HEK293 (cell line): Measurements from ENCODE around the gene ZNF668.

ENCODE experiments used
- BCL11A ChIP-seq: fragments of 450-650 bp; formaldehyde crosslinking; IDR thresholded peaks from 2 replicates; pipeline ENCODE4 v1.5.1; 2016; ENCODE audit warnings: low read depth, missing biosample characterization, missing genetic modification characterization
- BCL11B ChIP-seq: fragments of 450-650 bp; formaldehyde crosslinking; IDR thresholded peaks from 2 replicates; pipeline ENCODE4 v1.5.1; 2016; ENCODE audit warnings: low read depth, missing biosample characterization, missing genetic modification characterization
- CTCF ChIP-seq: fragments of 450-650 bp; formaldehyde crosslinking; IDR thresholded peaks from 2 replicates; pipeline ENCODE4 v1.5.1; 2016; ENCODE audit warnings: missing biosample characterization, missing genetic modification characterization
- GLIS2 ChIP-seq: fragments of 450-650 bp; formaldehyde crosslinking; IDR thresholded peaks from 2 replicates; pipeline ENCODE4 v1.5.1; 2016; ENCODE audit warnings: missing biosample characterization, missing genetic modification characterization
- PRDM10 ChIP-seq: fragments of 450-650 bp; formaldehyde crosslinking; IDR thresholded peaks from 2 replicates; pipeline ENCODE4 v1.5.1; 2016; ENCODE audit warnings: missing biosample characterization, missing genetic modification characterization
- SP2 ChIP-seq: fragments of 450-650 bp; formaldehyde crosslinking; IDR thresholded peaks from 2 replicates; pipeline ENCODE4 v1.5.1; 2016; ENCODE audit warnings: missing biosample characterization, missing genetic modification characterization
- ZBTB20 ChIP-seq: fragments of 450-650 bp; formaldehyde crosslinking; IDR thresholded peaks from 2 replicates; pipeline ENCODE4 v1.5.1; 2016; ENCODE audit warnings: missing biosample characterization, missing genetic modification characterization
- ZBTB21 ChIP-seq: fragments of 450-650 bp; formaldehyde crosslinking; IDR thresholded peaks from 2 replicates; pipeline ENCODE4 v1.5.1; 2017; ENCODE audit warnings: missing biosample characterization, missing genetic modification characterization
- ZBTB6 ChIP-seq: fragments of 450-650 bp; formaldehyde crosslinking; IDR thresholded peaks from 2 replicates; pipeline ENCODE4 v1.5.1; 2017; ENCODE audit warnings: missing biosample characterization, missing genetic modification characterization
- ZFP3 ChIP-seq: fragments of 450-650 bp; formaldehyde crosslinking; IDR thresholded peaks from 2 replicates; pipeline ENCODE4 v1.5.1; 2016; ENCODE audit warnings: low read depth, missing biosample characterization, missing genetic modification characterization
- ZNF239 ChIP-seq: fragments of 450-650 bp; formaldehyde crosslinking; IDR thresholded peaks from 2 replicates; pipeline ENCODE4 v1.5.1; 2016; ENCODE audit warnings: missing biosample characterization, missing genetic modification characterization
- ZNF292 ChIP-seq: fragments of 450-650 bp; formaldehyde crosslinking; IDR thresholded peaks from 2 replicates; pipeline ENCODE4 v1.5.1; 2016; ENCODE audit warnings: low read depth, missing biosample characterization, missing genetic modification characterization, borderline replicate concordance
- ZNF394 ChIP-seq: fragments of 450-650 bp; formaldehyde crosslinking; IDR thresholded peaks from 2 replicates; pipeline ENCODE4 v1.5.1; 2016; ENCODE audit warnings: missing biosample characterization, missing genetic modification characterization, mild to moderate bottlenecking, moderate library complexity, borderline replicate concordance
- ZNF404 ChIP-seq: fragments of 450-650 bp; formaldehyde crosslinking; IDR thresholded peaks from 2 replicates; pipeline ENCODE4 v1.5.1; 2017; ENCODE audit warnings: missing biosample characterization, missing genetic modification characterization
- ZNF558 ChIP-seq: fragments of 450-650 bp; formaldehyde crosslinking; IDR thresholded peaks from 2 replicates; pipeline ENCODE4 v1.5.1; 2016; ENCODE audit warnings: missing biosample characterization, missing genetic modification characterization
- ZNF580 ChIP-seq: fragments of 450-650 bp; formaldehyde crosslinking; IDR thresholded peaks from 2 replicates; pipeline ENCODE4 v1.5.1; 2016; ENCODE audit warnings: missing biosample characterization, missing genetic modification characterization
- ZNF585B ChIP-seq: fragments of 450-650 bp; formaldehyde crosslinking; IDR thresholded peaks from 2 replicates; pipeline ENCODE4 v1.5.1; 2016; ENCODE audit warnings: missing biosample characterization, missing genetic modification characterization
- ZNF600 ChIP-seq: fragments of 450-650 bp; formaldehyde crosslinking; IDR thresholded peaks from 2 replicates; pipeline ENCODE4 v1.5.1; 2016; ENCODE audit warnings: missing biosample characterization, missing genetic modification characterization
- ZNF610 ChIP-seq: fragments of 450-650 bp; formaldehyde crosslinking; IDR thresholded peaks from 2 replicates; pipeline ENCODE4 v1.5.1; 2016; ENCODE audit warnings: missing biosample characterization, missing genetic modification characterization, borderline replicate concordance
- ZNF621 ChIP-seq: fragments of 450-650 bp; formaldehyde crosslinking; IDR thresholded peaks from 2 replicates; pipeline ENCODE4 v1.5.1; 2017; ENCODE audit warnings: missing biosample characterization, missing genetic modification characterization
- ZNF664 ChIP-seq: fragments of 450-650 bp; formaldehyde crosslinking; IDR thresholded peaks from 2 replicates; pipeline ENCODE4 v1.5.1; 2016; ENCODE audit warnings: missing biosample characterization, missing genetic modification characterization
- ZNF707 ChIP-seq: fragments of 450-650 bp; formaldehyde crosslinking; IDR thresholded peaks from 2 replicates; pipeline ENCODE4 v1.5.1; 2016; ENCODE audit warnings: missing biosample characterization, missing genetic modification characterization
- ZNF785 ChIP-seq: fragments of 450-650 bp; formaldehyde crosslinking; IDR thresholded peaks from 2 replicates; pipeline ENCODE4 v1.5.1; 2016; ENCODE audit warnings: missing biosample characterization, missing genetic modification characterization
- ZXDB ChIP-seq: fragments of 450-650 bp; formaldehyde crosslinking; IDR thresholded peaks from 2 replicates; pipeline ENCODE4 v1.5.1; 2016; ENCODE audit warnings: missing biosample characterization, missing genetic modification characterization

Gene ZNF668

GRCh38 chr16:31085873-31086628 is 12.0 kb upstream of the ZNF668 start (continued):
- no peak for TF ChIP-seq BCL11A (tag by site-specific recombination)
- no peak for TF ChIP-seq ZBTB21 (tag by site-specific recombination)
- TF ChIP-seq ZNF558 (tag by site-specific recombination): no peak
- no peak for TF ChIP-seq CTCF
- TF ChIP-seq GLIS2 (tag by site-specific recombination): peak; percentile 26; the same call in 1 of the 2 replicates
- TF ChIP-seq PRDM10 (tag by site-specific recombination): no peak
- TF ChIP-seq SP2 (tag by site-specific recombination): 0 out of 2 replicates have a peak, but pooled peaks have one; percentile 2
- peak; percentile 68; the same call in 1 of the 2 replicates for TF ChIP-seq ZBTB6
- TF ChIP-seq ZNF785 (tag by site-specific recombination): no peak
- no peak for TF ChIP-seq ZNF585B (tag by site-specific recombination)
- TF ChIP-seq ZXDB (tag by site-specific recombination): no peak
- TF ChIP-seq ZNF404 (tag by site-specific recombination): no peak
- no peak for TF ChIP-seq ZNF580 (tag by site-specific recombination)
- TF ChIP-seq ZNF292 (tag by site-specific recombination): no peak
- no peak for TF ChIP-seq ZNF239
- TF ChIP-seq ZFP3 (tag by site-specific recombination): no peak
- peak; percentile 49; the same call in 1 of the 2 replicates for TF ChIP-seq ZBTB20 (tag by site-specific recombination)
- no peak for TF ChIP-seq ZNF610 (tag by site-specific recombination)
- no peak for TF ChIP-seq BCL11B (tag by site-specific recombination)
- no peak for TF ChIP-seq ZNF600 (tag by site-specific recombination)
- no peak for TF ChIP-seq ZNF394 (tag by site-specific recombination)
- TF ChIP-seq ZNF621: no peak
- no peak for TF ChIP-seq ZNF664 (tag by site-specific recombination)
- no peak for TF ChIP-seq ZNF707
